PFSK-1 (cell line): ENCODE data around the gene NDRG2.

ENCODE experiments used
- FOXP2 ChIP-seq: optimal IDR thresholded peaks from 2 replicates; pipeline ENCODE3; 2011; ENCODE audit warnings: borderline replicate concordance, control low read depth, inconsistent platforms; ENCODE audit not compliant: insufficient read depth; ENCODE audit errors: extremely low read length, extremely low read depth
- POLR2AphosphoS5 ChIP-seq: IDR thresholded peaks from 2 replicates; pipeline ENCODE4 v1.6.1; 2012; ENCODE audit warnings: low read depth, mild to moderate bottlenecking, control low read depth, low read length, moderate library complexity
- REST ChIP-seq, 2 experiments: IDR thresholded peaks; 2 replicates each; pipeline versions ENCODE4 v1.6.1 to v1.8.0; 2011 to 2012; ENCODE audit warnings: low read depth in 2 of 2, low read length in 2 of 2, control low read depth in 1 of 2, inconsistent platforms in 1 of 2, mild to moderate bottlenecking in 1 of 2, moderate library complexity in 1 of 2; ENCODE audit not compliant: insufficient read depth in 1 of 2
- SIN3A ChIP-seq: IDR thresholded peaks from 2 replicates; pipeline ENCODE4 v1.6.1; 2012; ENCODE audit warnings: mild to moderate bottlenecking, low read length, moderate library complexity, borderline replicate concordance; ENCODE audit not compliant: insufficient read depth
- TAF1 ChIP-seq: IDR thresholded peaks from 2 replicates; pipeline ENCODE4 v1.6.1; 2012; ENCODE audit warnings: low read length, control low read depth, borderline replicate concordance; ENCODE audit not compliant: insufficient read depth

Gene NDRG2

GRCh38 chr14:21033133-21033698, 8.4 kb upstream of the NDRG2 start:
- TF ChIP-seq TAF1 (no peak), POLR2AphosphoS5 (no peak), REST (IDR thresholded peaks at IDR 0.05; ENCODE audit: insufficient read depth in 1 of 2, low read depth in 2 of 2, low read length in 2 of 2) (no peak), FOXP2 (no peak), SIN3A (no peak)

GRCh38 chr14:21032326-21033132, 7.7 kb upstream of the NDRG2 start:
- TF ChIP-seq FOXP2 (no peak), TAF1 (no peak), SIN3A (no peak), REST (IDR thresholded peaks at IDR 0.05; ENCODE audit: insufficient read depth in 1 of 2, low read depth in 2 of 2, low read length in 2 of 2) (no peak), POLR2AphosphoS5 (no peak)

- TF ChIP-seq FOXP2: no peak
- TF ChIP-seq POLR2AphosphoS5: no peak
- no peak for TF ChIP-seq TAF1
- no peak for TF ChIP-seq REST (IDR thresholded peaks at IDR 0.05; ENCODE audit: insufficient read depth in 1 of 2, low read depth in 2 of 2, low read length in 2 of 2)
- TF ChIP-seq SIN3A: no peak
Observed at GRCh38 chr14:21030531-21030930, 5.7 kb upstream of the NDRG2 start.

GRCh38 chr14:21029917-21030316, 5.1 kb upstream of the NDRG2 start, which contains the start of gene TPPP2:
Gene TPPP2 (plus strand): TSS chr14:21030217. CDS start chr14:21030582, 365 bp downstream.
- no peak for TF ChIP-seq FOXP2
- no peak for TF ChIP-seq TAF1
- no peak for TF ChIP-seq POLR2AphosphoS5
- TF ChIP-seq SIN3A: no peak
- no peak for TF ChIP-seq REST (IDR thresholded peaks at IDR 0.05; ENCODE audit: insufficient read depth in 1 of 2, low read depth in 2 of 2, low read length in 2 of 2)

GRCh38 chr14:21026988-21027315, 2.1 kb upstream of the NDRG2 start:
- no peak for TF ChIP-seq SIN3A
- TF ChIP-seq FOXP2: no peak
- TF ChIP-seq REST (IDR thresholded peaks at IDR 0.05; ENCODE audit: insufficient read depth in 1 of 2, low read depth in 2 of 2, low read length in 2 of 2): no peak
- no peak for TF ChIP-seq POLR2AphosphoS5
- TF ChIP-seq TAF1: no peak
